Stimulated activated CD4-positive, alpha-beta T cell treated with anti-CD3 and anti-CD28 coated beads, Interleukin-4, amount 100 ng/mL, for 1 hour (primary cell): ENCODE data around the gene CHTF8.
A peak's percentile ranks its signal among the peaks of the same experiment; 100 is the strongest.
"Not testable (repeated sequence)": the region's sequence is repeated elsewhere in the genome, so short reads cannot be mapped to it uniquely, and the experiment has no call there.

Experiments
- DNase-seq: peaks from one replicate; pipeline ENCODE4 v3.0.0-alpha.2; 2020

The CHTF8 gene

DNA sequence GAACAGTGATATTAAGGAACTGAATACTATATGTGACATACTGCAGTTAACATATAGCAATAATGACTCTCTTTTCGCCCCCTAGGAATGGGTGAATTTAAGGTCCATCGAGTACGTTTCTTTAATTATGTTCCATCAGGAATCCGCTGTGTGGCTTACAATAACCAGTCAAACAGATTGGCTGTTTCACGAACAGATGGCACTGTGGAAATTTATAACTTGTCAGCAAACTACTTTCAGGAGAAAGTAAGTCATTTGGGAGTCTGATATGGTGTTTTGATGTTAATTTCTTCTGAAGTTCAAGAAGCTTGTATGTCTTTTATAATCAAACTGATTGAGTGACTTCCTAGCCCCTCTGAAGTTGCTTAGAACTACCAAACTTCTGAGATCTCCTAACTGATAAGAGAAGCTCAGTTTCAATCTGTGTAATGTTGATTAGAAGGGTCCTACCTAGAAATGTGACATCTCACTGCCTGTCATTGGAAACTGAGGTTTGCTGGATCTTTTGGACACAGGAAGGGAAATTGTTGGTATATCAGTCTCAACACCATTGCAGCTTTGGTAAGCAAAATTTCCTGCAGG, 1.1 kb upstream of the CHTF8 start:
- DNase-seq, result no peak

DNA sequence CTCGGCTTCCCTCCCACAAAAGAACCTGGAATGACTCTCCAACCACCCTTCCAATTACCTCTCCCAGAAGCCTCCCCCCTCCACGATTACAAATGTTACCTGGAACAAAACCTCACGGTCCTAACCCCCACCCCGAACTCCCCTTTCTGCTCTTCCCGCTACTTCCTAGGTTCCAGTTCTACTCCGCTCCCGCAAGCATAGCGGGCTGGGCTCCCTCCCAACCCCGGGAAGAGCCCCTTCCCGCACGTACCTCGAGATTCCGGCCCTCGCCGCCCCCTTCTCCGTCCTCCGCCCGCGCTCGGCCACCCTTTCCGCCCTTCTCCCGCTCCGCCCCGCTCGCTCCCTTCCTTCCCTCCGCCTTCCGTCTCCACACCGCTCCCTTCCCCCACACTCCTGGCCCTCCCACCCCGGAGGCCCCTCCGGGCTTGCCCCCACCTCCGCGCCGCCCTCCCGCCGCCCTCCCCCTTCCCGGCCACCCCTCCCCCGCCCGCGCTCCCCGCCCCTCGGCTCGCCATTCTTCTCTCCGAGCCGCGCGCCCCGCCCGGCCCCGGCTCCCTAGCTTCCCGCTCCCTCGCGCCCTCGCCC, 457 bp downstream of the CHTF8 start:
- peak; percentile 80 for DNase-seq

DNA sequence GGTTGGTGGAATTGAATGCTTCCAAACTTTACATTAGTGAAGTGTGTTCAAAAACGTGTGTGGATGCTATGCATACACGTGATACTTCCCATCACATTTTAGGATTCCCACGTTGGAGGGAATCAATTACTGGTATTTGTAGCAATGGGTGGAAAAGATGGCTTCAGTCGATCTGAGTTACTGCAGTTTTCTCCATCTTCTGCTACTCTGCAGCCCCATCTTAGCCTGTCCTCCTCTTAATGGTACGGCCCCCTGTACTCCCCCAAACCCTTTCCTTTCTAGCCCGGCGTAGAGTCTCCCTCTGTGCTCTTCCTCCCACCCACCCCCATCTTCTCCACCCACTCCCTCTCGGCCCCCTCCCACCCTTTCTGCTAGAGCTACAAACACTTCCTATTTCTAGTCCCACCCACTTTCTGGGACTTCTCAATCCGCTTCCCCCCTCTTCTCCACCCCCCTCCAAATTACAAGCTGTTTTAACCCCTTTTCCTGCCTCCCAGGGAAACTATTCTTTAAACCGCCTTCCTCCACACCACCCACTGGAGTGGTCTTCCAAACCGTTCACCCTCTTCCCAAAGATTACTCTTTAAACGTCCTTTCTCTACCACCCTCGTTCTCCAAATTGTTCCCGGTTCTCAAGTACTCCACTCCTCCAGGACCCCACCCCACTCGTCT, 1.1 kb downstream of the CHTF8 start:
- DNase-seq, result no peak

DNA sequence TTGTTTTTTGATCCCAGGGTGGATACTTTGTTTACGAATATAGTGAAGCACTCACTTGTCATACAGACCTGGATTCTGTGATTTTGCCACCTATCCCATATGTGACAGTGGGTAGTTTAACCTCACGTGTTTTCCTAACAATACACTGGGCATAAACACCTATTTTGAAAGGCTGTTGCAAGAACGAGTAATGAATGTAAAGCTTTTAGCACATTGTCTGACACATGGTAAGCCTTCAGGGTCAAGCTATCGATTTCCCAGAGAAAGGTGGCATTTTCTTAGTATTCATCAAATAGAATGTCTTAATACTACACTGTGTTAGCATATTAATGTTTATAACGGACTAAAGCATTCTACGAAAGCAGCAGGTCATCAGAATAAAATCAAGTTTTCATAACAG, 1.9 kb downstream of the CHTF8 start:
- no peak for DNase-seq

DNA sequence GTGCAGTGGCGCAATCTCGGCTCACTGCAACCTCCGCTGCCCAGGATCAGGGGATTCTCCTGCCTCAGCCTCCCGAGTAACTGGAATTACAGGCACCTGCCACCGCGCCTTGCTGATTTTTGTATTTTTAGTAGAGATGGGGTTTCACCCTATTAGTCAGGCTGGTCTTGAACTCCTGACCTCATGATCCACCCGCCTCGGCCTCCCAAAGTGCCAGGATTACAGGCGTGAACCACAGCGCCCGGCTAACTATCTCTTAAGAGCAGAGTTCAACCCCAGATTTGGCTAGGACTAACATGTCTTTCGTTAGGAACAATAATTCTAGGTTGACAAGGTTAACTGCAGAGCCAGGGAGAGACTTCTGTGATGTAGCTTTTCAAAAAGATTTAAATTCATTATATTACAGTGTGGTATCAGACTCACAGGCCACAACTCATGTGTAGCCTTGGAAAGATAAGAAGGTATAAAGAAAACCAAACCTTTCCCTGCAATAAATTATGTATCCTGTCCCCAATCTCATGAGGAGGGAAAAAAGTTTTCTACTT, 4.3 kb downstream of the CHTF8 start:
- no peak for DNase-seq

DNA sequence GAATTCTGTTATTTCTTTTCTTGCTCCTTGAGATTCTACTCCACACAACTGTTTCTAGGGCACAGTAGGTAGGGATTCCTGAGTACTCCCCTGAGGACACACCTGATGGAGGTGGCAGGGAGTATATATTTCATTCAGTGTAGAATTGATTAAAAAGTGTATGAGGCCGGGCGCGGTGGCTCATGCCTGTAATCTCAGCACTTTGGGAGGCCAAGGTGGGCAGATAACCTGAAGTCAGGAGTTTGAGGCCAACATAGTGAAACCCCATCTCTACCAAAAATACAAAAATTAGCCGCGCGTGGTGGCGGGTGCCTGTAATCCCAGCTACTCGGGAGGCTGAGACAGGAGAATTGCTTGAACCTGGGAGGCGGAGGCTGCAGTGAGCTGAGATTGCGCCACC, 5.6 kb downstream of the CHTF8 start:
- not testable (repeated sequence) for DNase-seq

DNA sequence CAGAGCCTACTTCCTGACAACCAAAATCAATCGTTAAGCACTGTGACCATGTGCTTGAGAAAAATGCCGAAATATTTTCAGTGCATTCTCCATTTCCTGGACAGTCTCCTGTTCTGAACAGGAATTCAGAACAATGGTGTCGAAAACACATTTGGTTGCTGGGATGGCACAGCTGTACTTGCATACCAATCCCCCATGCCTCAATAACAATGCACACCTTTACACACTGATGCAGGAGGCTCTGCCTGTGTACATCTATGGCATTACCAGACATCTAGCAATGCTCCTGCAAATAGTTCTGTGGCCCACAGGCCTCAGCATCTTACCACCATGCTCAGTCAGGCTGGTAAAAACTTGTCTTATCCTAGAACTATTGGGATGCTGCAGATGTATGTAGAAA, 6.2 kb downstream of the CHTF8 start:
- no peak for DNase-seq

DNA sequence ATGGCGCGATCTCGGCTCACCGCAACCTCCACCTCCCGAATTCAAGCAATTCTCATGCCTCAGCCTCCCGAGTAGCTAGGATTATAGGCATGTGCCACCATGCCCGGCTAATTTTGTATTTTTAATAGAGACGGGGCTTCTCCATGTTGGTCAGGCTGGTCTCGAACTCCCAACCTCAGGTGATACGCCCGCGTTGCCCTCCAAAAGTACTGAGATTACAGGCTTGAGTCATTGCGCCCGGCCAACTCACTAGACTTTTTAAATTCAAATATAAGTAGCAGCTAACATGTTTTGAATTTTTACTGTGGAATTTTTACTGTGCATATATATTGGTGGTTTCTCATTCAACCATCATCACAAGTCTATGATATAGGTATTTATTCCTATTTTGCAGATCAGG, 7.4 kb downstream of the CHTF8 start:
- not testable (repeated sequence) for DNase-seq

DNA sequence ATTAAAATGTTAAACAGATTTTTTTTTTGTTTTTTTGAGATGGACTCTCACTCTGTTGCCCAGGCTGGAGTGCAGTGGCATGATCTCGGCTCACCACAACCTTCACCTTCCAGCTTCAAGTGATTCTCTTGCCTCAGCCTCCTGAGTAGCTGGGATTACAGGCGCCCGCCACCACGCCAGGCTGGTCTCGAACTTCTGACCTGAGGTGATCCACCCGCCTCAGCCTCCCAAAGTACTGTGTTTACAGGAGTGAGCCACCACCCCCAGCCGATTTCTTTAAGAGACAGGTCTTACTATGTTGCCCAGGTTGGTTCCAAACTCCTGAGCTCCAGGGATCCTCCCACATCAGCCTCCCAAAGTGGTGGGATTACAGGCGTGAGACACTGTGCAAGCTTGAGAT, 8.0 kb downstream of the CHTF8 start:
- DNase-seq, result not testable (repeated sequence)

DNA sequence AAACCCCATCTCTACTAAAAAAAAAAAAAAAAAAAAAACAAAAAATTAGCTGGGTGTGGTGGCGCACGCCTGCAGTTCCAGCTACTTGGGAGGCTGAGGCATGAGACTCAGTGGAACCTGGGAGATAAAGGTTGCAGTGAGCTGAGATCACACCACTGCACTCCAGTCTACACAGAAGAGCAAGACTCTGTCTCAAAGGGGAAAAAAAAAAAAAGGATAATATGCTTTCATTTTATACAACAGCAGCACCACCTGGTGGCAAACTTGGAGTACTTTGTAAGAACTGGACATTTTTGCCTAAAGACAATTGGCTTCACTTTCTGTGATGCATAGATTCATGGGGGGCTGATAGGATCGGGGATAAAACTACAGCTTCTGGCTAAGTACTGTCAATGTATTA, 8.5 kb downstream of the CHTF8 start:
- DNase-seq, result peak; percentile 62

DNA sequence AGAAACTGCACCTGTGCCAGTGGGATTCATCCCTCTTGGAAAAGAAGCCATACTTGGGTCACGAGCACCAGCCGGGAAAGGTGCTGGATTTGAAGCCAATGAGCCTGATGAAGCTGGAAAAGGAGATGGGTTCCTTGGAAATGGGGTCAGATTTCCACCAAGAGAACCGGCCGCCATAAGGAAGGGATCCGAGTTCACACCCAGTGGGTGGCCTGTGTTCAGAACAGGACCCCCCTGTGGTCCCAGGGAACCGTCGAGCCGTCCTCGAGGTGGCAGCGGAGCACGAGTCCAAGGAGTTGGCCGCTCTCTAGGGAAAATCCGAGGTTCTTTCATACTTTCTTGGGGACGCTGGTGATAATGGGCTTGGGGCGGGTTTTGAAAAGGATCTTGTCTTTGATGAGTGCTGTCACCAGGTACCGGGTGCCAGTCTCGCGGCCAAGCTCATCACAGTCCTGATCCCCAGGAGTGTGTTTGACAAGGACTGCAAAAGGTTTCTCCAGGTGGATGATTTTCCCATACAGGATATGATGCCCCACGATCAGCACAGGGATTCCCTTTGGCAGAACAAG, 12.2 kb downstream of the CHTF8 start:
- no peak for DNase-seq

DNA sequence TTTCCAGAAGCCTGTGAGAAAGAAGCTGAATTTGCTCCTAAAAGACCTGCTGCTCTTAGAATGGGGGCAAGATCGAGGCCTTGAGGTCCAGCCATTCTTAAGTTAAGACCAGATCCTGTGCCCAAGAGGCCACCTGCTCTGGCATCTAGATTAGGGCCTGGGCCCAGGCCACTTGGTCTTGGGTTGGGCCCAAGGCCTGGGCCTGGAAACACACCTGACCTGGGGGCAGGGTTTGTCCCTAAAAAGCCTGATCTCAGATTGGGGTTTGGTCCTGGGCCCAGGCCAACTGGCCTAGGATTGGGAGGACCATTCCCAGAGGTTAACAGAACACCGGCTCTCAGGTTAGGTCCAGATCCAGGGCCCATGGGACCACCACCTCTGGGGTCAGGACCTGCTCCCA, 12.9 kb downstream of the CHTF8 start:
- DNase-seq, result no peak

DNA sequence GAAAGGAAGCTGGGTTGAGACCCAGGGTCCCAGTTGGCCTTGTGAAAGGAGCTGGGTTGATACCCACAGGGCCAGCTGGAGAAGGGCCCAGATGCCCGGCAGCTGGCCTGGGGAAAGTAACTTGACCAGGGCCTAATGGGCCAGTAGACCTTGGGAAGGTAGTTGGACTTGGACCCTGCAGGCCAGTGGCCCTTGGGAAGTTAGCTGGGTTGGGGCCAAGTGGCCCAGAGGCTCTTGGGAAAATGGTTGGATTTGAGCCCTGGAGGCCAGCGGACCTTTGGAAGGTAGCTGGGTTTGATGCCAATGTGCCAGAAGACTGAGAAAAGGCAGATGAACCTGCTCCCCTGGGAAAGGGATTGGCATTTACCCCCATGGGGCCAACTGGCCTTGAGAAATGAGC, 13.4 kb downstream of the CHTF8 start:
- DNase-seq, result no peak

DNA sequence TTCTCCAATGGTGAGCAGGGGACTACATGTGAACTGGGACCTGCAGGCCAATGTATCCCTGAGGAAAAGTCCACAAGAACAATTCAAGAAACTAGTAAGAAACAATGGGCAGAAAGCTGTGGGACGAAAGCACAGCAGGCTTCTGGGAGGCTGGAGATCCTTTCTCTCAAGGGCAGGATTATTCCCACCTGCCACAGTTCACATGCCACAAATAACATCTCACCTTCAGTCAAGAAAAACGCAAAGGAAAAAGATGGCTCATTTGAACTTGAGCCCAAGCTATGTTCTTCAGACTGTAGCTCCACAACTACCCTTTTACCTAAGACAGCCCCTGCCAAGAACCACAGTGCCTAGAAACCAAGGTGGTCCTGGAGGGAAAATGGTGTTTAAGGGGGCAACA, 13.9 kb downstream of the CHTF8 start:
- no peak for DNase-seq

DNA sequence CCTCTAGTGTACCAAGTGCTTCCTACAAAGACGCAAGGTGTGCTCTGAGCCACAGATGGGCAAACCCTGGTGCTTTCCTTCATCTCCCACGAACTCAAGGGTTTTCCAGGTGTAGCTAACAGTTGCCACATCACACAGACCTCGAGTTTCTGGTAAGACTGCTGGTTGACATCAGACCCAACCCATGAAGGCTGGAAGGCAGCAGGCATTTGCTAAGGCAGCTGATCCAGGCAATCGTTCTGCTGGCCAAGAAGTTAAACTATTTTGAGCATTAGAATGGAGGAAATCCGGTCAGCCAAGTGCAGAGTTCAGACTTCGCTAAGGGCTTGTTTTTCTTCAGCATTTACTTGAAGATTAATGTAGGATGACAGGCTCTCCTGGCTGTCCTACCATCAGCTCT, 15.5 kb downstream of the CHTF8 start:
- no peak for DNase-seq

DNA sequence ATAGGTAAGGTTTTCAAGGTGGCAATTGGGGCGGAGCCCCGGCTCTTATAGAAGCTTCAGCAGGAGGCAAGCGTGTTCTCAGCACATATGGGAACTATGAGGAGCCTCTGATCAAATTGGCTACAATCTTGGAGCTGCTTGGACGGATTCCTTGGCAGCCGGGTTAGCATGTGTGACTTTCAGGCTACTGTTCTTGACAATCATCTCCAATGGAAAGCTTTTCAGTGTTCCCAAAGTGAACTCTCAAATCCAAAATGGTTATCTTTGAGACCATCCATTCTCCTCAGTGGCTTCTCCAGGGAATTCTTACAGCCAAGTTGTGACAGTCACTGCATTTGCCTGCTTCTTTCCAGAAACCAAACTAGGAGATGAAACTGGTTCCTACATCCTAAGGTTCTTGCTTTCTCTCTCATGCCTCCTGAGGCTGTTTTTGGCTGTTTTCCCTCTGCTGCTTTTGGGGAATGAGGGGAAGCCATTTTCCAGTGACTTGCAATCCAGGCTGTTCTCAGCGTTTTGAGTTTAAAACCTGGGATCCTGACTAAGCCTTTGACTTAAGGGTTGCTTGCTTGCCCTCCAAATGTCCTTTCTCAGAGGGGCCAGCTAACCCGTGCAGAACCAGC, 16.0 kb downstream of the CHTF8 start:
- no peak for DNase-seq

DNA sequence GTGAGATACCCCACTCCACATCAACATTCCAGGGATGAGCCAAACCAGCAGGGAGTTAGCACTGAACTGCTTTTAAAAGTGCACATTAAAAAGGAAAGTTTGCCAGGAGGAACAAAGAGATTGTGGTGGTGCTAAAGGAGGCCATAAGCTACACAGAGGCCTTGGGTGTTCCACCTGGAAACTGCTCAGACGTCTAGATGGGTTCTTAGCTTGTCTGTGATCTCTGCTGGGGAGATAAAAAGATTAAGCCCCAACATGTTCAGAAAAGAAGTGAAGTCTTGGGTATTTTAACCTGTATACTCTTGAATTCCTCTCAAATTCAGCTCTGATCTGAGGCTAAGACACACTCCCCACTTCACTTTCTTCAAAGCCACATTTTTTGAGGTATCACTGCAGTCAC, 16.6 kb downstream of the CHTF8 start:
- no peak for DNase-seq

DNA sequence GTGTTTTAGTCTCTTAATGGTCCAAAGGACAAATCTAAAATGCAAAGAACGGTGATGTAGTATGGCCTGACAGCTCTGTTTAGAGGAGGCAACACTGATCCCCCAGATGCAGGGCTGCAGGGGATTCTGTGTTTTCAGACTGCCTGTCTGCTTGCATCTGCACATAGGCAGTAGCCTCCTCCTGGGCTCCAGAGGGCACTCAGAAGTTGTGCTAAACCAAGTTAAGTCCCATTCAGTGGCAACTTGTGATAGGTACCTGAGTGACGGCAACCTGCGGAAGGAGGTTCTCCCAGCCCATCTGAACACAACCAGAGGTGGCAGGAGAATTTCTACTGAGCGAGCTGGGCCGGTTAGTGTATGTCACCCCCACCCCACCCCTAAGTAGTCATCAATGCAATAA, 17.0 kb downstream of the CHTF8 start:
- no peak for DNase-seq

DNA sequence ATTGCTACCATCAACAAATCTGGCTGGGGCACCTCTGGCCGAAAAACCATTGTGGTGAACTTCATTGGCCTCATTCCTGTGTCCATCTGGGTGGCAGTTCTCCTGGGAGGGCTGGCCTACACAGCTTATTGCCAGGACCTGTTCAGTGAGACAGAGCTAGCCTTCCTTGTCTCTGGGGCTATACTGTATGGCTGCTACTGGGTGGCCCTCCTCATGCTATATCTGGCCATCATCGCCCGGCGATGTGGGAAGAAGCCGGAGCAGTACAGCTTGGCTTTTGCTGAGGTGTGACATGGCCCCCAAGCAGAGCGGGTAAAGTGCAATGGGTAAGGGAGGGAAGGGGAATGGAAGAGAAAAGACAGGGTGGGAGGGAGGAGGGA, 17.4 kb downstream of the CHTF8 start:
- no peak for DNase-seq

DNA sequence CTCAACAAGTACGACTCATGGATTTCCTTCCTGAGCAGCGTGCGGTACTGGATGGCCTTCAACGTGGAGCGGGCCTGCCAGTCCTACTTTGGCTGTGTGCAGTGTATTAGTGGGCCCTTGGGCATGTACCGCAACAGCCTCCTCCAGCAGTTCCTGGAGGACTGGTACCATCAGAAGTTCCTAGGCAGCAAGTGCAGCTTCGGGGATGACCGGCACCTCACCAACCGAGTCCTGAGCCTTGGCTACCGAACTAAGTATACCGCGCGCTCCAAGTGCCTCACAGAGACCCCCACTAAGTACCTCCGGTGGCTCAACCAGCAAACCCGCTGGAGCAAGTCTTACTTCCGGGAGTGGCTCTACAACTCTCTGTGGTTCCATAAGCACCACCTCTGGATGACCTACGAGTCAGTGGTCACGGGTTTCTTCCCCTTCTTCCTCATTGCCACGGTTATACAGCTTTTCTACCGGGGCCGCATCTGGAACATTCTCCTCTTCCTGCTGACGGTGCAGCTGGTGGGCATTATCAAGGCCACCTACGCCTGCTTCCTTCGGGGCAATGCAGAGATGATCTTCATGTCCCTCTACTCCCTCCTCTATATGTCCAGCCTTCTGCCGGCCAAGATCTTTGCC, 17.9 kb downstream of the CHTF8 start:
- no peak for DNase-seq

DNA sequence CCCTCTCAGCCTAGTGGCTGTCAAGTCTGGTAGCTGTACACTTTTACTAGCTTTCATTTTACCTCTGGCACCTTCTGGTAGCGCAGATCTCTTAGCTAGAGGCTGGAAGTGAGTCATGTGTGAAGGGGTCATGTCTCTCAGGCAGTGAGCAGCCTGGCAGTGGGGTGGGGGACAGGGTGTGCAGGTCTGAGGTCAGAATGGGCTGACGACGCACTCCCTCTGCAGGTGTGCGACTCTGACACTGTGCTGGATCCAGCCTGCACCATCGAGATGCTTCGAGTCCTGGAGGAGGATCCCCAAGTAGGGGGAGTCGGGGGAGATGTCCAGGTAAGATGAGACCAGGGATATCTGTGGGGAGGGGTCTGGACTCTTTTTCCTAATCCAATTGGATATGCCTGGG, 19.2 kb downstream of the CHTF8 start:
- DNase-seq, result no peak

DNA sequence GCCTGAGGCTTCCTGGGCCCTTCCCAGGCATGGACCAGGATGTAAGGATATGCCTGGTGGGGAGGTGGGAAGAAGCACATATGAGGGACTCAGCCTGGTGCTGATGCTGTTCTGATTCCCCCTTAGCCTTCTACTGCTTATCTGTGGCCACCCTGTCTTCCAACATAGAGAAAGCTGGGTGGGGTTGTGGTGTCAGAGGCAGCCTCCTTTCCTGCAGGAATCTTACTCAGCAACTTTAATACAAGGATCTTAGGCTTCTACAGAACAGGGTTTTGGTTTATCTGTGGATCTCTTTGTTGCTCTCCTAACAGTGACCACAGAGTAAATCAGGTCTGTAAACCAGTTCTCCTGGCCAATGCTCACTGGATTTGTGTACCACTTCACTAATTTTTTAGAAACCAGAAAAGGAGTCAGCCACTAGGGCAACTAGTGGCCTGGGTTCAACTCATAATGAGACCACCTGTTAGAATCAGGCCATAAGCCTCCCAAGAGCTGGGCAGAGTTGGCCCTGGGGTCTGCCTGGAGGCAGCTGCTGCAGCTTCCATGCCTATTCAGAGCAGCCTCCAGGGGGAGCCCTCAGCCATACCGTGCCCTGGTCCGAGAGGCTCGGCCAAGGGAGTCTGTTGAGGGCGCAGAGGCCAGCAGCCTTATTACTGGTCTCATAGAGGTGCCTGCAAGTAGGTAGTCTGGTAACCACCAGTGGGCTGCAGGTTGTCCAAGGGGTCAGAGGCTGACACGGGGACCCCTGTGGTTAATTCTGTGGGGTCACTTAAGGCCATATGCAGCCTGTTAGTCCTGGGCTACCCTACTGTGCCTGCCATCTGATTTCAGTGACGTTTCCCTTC, 19.9 kb downstream of the CHTF8 start:
- DNase-seq, result peak; percentile 64
